Ecto neural progenitor cell (in vitro differentiated cells): Measurements from ENCODE around the gene LRRC70.
"Not testable (repeated sequence)": the region's sequence is repeated elsewhere in the genome, so short reads cannot be mapped to it uniquely, and the experiment has no call there.

Experiments
- DNase-seq: peaks from one replicate; pipeline ENCODE4 v3.0.0-alpha.2; 2018; ENCODE audit warnings: low spot score

The LRRC70 gene, protein sequence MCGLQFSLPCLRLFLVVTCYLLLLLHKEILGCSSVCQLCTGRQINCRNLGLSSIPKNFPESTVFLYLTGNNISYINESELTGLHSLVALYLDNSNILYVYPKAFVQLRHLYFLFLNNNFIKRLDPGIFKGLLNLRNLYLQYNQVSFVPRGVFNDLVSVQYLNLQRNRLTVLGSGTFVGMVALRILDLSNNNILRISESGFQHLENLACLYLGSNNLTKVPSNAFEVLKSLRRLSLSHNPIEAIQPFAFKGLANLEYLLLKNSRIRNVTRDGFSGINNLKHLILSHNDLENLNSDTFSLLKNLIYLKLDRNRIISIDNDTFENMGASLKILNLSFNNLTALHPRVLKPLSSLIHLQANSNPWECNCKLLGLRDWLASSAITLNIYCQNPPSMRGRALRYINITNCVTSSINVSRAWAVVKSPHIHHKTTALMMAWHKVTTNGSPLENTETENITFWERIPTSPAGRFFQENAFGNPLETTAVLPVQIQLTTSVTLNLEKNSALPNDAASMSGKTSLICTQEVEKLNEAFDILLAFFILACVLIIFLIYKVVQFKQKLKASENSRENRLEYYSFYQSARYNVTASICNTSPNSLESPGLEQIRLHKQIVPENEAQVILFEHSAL

DNA sequence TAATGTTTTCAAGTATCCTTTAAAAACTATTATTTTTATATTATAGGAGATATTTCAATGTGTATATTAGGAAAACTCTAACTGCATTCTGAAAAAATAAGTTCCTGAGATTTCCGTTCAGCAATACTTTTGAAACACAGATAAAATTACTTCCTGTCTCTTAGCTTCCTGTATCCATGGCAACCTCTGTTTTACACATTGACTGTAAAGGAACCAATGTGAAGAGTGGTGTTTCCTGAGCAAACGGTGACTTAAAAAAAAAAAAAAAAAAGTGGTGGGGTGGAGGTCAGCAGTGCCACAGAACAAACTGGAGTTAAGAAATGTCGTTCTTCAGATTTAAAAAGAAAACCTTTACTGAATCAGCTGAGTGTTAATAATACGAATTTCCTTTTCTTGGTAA, at the start of gene LRRC70:
LRRC70 (plus strand) TSS at position 280 of the 400 bp plus-strand sequence. CDS start 620 bp downstream, outside the sequence.
- no peak for DNase-seq

DNA sequence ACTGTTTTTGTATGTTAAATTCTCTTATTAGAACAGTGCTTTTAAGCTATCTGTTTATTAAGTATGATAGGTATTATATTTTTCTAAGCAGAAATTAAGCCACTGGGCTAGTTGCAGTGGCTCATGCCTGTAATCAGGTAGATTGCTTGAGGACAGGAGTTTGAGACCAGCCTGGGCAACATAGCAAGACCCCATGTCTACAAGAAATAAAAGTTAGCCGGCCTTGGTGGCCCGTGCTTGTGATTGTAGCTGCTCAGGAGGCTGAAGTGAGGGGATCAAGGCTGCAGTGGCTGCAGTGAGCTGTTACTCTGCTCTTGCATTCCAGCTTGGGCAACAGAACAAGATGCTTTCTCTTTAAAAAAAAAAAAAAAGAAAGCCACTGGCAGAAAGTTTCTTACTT, 45.0 kb upstream of the LRRC70 start:
- no peak for DNase-seq

DNA sequence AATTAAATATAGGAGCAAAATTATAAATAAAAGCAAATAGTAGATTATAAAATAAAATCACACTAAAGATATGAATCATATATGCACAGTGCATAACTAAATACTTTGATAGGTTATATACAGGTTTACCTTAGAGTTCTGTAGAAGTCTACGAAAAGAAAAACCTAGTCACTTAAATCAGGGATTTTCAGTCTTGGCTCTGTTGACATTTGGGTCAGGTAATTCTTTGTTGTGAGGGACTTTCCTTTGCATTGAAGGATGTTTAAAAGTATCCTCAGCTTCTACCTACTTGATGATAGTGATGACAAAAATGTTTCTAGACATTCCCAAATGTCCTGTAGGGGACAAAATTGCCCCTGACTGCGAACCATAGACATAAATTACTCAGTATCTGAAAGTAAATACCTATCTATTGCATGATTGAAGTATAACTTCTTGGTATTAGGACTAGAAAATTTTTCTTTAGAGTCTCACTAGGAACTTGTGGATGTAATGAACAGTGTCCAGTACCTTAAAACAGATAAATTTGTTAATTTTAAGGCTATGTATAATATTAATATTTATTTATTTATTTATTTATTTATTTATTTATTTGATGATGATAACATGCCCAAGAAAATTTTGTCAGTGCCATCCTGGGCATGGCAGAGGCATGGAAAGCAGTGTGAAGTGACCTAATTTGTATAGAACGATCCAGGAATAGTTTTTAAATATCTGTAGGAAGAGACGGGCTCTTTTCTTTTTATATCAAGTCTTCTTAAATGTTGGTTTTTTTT, 44.0 kb upstream of the LRRC70 start:
- DNase-seq: no peak

DNA sequence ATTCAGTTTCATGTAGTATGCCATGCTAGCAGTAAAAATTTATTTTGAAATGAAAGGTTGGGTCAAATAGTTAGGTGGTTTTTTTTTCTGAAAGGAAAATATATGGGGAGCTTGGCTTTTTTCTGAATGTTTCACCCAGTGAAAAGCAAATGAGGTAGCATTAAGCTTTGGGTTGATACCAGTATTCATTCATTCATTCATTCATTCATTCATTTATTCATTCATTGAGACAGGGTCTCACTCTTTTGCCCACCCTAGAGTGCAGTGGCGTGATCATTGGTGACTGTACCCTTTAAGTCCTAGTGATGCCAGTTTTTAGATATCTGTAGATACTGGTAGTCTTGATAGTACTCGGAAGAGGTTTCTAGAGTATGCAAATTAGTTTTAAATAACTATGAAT, 42.4 kb upstream of the LRRC70 start:
- no peak for DNase-seq

DNA sequence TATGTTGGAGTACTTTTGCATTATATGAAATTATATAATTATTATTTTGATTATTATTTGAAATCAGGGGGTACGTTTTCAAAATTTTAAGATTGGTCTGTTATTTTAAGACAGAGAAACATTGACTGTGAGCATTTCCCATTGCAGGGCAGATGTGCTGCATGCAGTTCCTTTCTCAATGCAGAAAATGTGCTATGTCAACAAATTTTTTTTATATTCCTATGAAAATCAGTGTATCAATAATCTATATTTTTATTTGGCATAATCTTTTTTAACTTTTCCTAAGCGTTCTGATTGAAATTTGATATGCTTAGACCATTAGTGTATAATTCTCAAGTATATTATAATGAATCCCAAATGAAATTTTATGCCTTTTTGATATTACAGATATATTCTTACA, 41.8 kb upstream of the LRRC70 start:
- no peak for DNase-seq

DNA sequence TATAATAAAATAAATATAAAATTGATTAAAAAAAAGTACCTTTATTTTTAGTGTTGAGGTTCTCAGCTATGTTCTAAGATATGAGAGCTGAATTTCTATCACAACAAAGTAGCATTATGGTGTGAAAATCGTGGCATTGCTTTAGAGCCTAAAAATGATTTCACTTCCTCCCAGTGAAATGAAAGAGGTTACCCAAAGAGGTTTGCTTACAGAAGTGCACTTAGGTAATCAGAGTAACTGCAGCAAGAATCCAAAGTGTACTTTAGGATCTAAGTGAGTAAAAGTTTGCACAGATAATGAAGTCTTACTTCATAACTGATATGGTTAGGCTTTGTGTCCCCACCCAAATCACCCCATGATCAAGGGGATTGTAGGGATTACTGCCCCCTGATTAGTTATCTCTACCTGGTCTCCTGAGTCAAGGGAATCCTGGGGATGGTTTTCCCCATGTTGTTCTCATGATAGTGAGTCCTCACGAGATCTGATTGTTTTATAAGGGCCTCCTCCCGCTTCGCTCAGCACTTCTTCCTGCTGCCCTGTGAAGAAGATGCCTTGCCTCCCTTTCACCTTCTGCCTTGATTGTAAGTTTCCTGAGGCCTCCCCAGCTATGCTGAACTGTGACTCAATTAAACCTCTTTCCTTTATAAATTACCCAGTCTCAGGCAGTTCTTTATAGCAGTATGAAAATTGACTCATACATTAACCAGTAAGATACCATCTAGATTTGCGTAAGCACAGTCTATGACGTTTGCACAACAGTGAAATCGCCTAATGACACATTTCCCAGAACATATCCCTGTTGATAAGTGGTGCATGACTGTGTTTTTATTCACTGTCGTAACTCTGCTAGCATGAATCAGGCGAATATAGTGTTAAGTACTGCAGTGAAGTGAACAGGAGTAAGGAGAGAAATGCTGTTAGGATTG, 40.3 kb upstream of the LRRC70 start:
- DNase-seq: no peak

DNA sequence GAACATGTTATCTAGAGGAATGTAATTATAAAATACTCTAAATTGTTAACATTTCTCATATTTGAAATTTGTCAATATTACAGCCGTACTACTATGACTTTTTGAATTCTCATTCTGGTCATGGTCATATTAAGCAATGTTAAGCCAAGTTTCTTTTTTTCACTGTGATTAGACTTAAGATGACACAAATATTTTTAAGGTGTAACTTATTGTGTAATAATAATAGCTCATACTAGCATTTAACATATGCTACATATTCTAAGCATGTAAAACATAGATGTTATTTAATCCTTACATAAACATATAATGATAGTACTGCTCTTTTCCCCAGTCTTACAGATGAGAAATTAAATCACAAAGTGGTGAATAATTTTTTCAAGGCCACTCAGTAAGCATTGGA, 35.9 kb upstream of the LRRC70 start:
- DNase-seq: no peak

DNA sequence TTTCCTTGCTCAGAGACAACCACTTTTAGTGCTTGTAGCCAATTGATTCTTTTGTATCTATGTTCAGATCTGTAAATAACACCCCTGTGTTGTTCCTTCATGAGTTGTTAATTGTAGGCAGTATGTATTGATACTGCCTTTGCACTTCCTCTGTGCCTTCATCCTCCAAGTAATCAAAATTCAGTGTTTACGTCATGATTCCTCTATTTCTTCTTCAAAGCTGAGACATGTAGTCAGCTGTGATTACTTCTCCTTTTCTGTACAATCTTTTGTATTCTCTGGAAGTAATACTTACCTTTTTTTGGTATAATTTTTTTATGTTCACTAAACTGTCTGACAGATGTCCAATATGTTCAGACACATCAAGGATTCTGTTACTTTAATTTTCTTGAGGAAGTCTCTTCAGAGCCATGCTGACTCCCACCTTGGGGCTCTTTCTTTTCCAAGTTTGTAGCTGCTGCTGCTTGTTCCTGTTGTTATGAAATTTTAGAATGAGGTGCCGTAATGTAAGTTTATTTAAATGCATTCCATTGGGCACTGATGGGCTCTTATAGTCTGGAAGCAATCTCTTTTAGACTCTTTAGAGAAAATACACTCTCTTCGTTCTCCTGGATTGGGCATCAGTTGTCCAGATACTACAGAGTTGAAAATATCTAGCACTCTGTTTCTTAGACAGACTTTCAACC, 30.5 kb upstream of the LRRC70 start:
- DNase-seq: no peak

DNA sequence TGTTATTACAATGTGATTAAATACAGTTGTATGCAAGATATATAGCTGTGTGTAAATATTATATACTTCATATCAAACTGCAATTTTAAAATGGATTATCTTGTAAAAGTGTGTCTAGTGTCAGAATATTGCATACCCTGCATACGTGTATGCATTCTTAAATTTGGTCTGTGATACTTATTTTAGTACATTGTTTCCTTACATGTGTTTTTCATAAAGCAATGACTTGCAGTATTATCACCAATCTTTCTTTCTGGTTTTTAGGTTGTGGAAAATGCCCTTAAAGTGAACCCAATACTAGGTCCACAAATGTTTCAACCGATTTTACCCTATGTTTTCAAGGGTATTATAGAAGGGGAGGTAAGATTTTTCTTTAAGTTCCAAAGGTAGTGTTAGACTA, 28.5 kb upstream of the LRRC70 start:
- no peak for DNase-seq

DNA sequence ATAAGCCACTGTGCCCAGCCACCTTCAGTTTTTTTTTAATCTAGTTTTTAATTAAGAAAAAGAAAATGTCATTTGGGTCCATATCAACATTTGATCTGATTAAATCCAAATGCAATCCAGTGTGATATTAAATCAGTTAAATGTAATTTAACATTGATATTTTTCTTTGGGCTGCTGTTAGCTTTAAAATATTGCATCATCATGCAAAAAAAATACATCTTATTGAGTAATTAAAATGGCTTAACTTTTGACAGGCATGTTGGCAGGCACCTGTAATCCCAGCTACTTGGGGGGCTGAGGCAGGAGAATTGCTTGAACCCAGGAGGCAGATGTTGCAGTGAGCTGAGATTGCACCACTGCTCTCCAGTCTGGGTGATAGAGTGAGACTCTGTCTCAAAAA, 22.7 kb upstream of the LRRC70 start:
- DNase-seq: no peak

DNA sequence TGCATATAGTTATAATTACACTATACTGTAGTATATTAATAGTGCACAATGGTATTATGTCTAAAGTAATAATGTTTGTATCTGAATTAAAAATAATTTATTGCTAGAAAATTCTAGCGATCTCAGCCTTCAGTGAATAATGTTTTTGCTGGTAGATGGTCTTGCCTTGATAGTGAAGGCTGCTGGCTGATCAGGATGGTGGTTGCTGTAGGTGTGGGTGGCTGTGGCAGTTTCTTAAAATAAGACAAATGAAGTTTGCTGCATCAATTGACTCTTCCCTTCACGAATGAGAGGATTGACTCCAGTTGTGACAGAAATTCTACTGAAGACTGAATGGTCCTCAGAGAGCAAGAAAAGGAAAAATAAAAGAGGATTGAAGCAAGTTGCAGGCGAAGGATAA, 19.7 kb upstream of the LRRC70 start:
- DNase-seq: no peak

DNA sequence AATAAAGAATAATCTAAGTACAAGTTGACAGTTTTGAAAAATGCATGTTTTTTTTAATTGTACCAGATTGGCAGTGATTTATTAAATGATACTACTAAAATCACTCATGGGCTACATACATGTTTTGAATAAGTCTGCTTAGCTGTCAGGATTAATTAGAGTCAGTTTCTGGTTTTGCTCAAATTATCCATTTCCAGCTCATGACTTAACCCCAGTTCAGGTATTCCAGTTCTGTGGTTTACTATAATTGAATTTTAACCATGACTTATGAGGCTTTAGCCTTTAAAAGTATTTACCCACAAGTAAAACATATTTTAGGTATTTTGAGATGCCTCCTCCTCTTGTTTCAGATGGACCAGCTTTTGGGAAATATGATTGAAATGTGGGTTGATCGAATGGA, 17.8 kb upstream of the LRRC70 start:
- DNase-seq: no peak

DNA sequence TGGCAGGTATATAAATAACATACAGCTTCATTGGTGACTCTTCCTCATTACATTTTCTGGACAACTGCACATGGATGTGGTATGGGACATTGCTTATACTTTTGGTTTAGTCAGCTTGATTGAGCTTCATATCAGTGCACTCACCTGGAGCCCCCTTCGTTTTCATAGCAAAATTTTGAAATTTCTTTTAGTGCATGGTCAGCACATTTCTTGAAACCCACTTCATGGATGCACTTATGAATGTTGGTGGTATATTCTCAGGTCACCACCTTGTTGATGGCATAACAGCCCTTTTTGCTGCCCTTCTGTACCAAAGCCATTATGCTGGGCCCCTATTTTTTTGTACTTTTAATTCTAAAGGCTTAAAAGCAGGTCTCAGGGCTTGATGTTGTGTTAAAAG, 16.7 kb upstream of the LRRC70 start:
- no peak for DNase-seq

DNA sequence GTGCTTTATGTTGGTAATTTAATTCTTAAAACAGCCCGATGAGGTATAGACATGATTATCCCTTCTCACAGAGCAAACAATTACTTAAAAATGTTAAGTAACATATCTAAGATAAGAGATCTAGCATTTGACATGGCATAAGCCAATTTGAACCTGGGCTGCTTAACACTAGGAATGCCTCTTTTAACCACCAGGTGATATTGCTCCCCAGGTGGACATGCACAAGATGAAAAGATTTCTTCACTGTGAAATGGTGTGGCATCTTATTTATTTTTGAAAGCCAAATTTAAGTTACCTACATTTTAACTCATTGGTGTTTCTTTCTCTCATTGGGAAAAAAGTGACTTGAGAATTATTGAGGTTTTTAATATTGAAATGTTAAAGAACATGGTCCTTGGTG, 15.8 kb upstream of the LRRC70 start:
- no peak for DNase-seq

DNA sequence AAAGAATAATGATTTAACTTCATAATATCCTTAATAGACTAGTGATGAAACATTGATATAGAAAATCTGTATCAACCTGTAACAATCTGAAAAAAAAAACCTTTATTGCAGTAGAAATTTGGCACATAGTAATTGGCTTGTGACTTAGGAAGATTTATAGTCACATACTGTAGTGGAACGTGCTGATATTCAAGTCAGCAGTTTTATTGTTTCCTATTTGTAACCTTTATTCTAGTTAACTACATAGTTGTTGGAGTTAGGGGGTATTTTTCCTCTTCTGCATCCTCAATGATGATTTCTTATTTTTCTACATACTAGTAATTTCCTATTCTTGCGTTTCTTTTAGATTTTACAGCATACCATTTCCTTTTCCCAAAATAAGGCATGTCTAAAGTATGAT, 14.5 kb upstream of the LRRC70 start:
- DNase-seq: no peak

DNA sequence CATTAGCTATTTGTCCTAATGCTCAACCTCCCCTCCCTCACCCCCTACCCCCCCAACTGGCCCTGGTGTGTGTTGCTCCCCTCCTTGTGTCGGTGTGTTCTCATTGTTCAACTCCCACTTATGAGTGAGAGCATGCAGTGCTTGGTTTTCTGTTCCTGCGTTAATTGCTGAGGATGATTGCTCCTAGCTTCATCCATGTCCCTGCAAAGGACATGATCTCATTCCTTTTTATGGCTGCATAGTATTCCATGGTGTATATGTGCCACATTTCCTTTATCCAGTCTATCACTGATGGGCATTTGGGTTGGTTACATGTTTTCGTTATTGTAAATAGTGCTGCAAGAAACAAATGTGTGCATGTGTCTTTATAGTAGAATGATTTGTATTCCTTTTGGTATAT, 12.9 kb upstream of the LRRC70 start:
- not testable (repeated sequence) for DNase-seq

DNA sequence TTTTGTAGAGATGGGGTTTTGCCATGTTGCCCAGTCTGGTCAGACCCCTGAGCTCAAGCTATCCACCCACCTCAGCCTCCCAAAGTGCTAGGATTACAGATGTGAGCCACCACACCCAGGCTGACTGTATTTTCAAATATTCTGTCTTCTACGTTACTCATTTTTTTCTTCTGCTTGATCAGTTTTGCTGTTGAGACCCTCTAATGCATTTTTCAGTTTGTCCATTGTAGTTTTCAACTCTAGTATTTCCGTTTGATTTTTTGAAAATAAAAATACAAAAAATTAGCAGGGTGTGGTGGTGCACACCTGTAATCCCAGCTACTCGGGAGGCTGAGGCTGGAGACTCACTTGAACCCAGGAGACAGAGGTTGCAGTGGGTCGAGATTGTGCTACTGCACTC, 10.5 kb upstream of the LRRC70 start:
- DNase-seq: no peak

DNA sequence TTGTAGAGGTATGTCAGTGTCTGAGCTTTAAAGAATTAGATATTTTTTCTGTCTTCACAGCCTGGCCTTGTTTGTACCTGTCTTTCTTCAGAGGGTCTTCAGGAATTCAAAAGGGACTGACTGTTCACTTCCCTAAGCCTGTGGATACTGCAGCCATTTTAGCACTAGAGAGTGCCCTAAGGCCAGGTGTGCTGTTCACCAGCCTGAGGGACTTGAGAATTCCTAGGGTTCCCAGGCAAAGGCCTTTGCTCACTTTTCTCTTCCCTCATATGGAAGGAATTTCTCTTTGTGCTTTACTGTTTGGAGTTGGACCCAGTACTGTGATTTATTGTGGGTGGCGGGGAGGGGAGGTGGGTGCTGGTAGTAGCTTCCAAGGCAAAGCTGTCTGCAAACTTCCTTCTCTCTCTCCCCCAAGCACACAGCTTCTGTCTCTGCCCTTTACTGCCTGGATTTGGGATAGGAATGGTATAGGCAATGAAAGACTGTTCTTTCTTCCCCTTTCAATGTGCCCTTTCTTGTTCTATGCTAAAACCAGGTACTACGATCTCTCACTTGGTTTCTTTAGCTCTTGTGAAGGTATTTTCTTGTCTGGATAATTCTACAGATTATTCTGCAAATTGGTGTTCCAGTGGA, 9.7 kb upstream of the LRRC70 start:
- DNase-seq: no peak

DNA sequence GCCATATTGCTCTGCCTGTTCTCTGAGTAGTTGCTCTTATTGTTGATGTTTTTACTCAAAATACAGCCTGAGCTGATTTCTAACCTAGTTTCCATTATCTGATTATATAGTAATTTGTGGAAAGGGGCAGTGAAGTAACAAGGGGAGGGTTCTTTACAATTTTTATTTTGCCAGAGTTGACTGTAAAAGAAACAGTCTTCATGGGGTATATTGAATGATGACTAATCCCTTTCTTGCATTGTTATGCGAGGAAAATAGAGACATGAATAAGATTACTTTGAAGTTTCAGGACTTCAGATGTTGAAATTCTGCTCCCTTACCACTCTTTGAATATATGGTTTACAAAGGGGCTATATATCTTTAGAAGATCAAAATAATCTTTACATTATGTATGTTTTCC, 9.1 kb upstream of the LRRC70 start:
- DNase-seq: no peak

DNA sequence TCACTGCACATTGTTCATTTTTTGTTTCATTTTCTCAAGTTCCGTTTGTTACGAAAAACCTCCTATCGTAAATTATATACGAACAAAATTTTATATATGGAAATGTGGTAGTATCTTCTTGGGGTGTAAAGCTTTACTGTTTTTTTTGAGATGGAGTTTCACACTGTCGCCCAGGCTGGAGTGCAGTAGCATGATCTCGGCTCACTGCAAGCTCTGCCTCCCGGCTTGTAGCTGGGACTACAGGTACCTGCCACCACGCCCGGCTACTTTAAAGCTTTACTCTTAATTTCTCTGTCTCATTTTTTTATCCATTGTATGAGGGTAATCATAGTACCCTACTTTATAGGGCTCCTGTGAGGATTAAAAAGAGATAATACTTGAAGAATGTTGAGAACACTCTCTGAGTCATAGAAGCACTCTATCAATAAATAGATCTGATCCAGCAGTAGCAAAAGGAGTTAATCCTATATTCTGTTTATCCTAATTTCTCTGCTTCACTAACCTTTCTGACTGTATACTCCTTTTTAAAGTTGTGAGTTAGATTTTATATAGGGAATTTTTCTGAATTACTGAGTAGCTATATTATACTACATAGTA, 5.6 kb upstream of the LRRC70 start:
- no peak for DNase-seq

DNA sequence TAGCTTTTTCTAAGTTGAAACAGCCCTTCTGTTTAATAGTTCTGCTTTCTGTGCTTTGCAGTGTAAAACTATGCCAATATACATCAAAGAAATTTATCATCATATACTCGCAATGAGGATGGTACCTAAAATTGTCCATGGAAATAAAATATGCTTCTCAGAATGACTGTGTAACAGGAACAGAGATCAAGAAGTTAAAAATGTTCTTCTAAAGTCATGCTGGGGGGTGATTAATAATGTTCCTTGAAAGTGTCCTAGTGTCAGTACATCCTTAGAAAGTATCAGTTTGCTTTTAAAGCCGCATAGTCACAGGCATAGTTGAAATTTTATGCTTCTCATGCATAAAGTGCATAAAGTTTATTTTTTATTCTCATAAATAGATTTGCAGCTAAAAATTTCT, 4.0 kb upstream of the LRRC70 start:
- DNase-seq: no peak
